ENCODE results near the gene PTPN11. TPM values are rescaled to one million over a fixed set of nuclear protein-coding genes. Genes with fewer than 3 reads are reported as not detected.

Gene PTPN11
- polyA plus RNA-seq, 1 donor (not counting 4 experiments of a cell fraction or from before 2014, with no cell fraction given) = 95.3 TPM

GRCh38 chr12:112533528-112533927 lies 114.8 kb downstream of the PTPN11 start:
- Histone ChIP-seq H3K9me3 (ENCODE audit: control insufficient read depth, low read depth, low read length) (no peaks in the 10 kb centered on the region), H3K4me1 (ENCODE audit: control insufficient read depth, extremely low read depth, insufficient read depth, low read length) (peaks cover 2% of the 10 kb centered on the region), H3K27me3 (ENCODE audit: control insufficient read depth, extremely low read depth, insufficient read depth, low read length) (no peaks in the 10 kb centered on the region), H3K4me2 (ENCODE audit: control insufficient read depth, extremely low read depth, insufficient read depth, low read depth, low read length) (no peak overlapping the region), H2AFZ (ENCODE audit: control insufficient read depth, low read length) (no peak overlapping the region), H3K27ac (ENCODE audit: control insufficient read depth, insufficient read depth, low read length) (no peak overlapping the region), H3K9ac (ENCODE audit: control insufficient read depth, extremely low read depth, insufficient read depth, low read length) (no peak overlapping the region), H3K36me3 (ENCODE audit: control insufficient read depth in 2 of 2, extremely low read depth in 1 of 2, insufficient read depth in 2 of 2, low read length in 2 of 2) (no peaks in the 10 kb centered on the region), H3K9me1 (ENCODE audit: control insufficient read depth, extremely low read depth, insufficient read depth, low read length) (no peaks in the 10 kb centered on the region), H3K4me3 (ENCODE audit: control insufficient read depth in 2 of 3, extremely low read depth in 1 of 3, insufficient read depth in 2 of 3, low read depth in 1 of 3, low read length in 3 of 3) (no peak overlapping the region), H4K20me1 (ENCODE audit: control insufficient read depth, extremely low read depth, insufficient read depth, low read length) (no peaks in the 10 kb centered on the region), H3K79me2 (ENCODE audit: control insufficient read depth, insufficient read depth, low read length) (no peaks in the 10 kb centered on the region)
- FAIRE-seq (no peak), DNase-seq (ENCODE audit: low read depth, low spot score) (no peak)
- TF ChIP-seq CTCF (optimal IDR thresholded peaks at IDR 0.05 in 1 of 3, IDR thresholded peaks at IDR 0.05 in 1 of 3, conservative IDR thresholded peaks at IDR 0.05 in 1 of 3; ENCODE audit: extremely low read depth in 1 of 3, insufficient read depth in 2 of 3, low read length in 3 of 3) = no peak
- no peak for TF ChIP-seq EZH2 (IDR thresholded peaks at IDR 0.05; ENCODE audit: low read length)
- dilution Hi-C loops (cut with MboI; ENCODE audit: extremely low pct_ligation_motif_present, low sequenced_read_pairs) = no loop called here

- DNase-seq (ENCODE audit: low read depth, low spot score) = no peak
- H4K20me1 ChIP-seq (ENCODE audit: control insufficient read depth, extremely low read depth, insufficient read depth, low read length) = no peaks in the 10 kb centered on the region
- no peaks in the 10 kb centered on the region for H3K27me3 ChIP-seq (ENCODE audit: control insufficient read depth, extremely low read depth, insufficient read depth, low read length)
- no peak for FAIRE-seq
- TF ChIP-seq CTCF (optimal IDR thresholded peaks at IDR 0.05 in 1 of 3, IDR thresholded peaks at IDR 0.05 in 1 of 3, conservative IDR thresholded peaks at IDR 0.05 in 1 of 3; ENCODE audit: extremely low read depth in 1 of 3, insufficient read depth in 2 of 3, low read length in 3 of 3) (no peak), EZH2 (IDR thresholded peaks at IDR 0.05; ENCODE audit: low read length) (no peak)
- H3K4me3 ChIP-seq (ENCODE audit: control insufficient read depth in 2 of 3, extremely low read depth in 1 of 3, insufficient read depth in 2 of 3, low read depth in 1 of 3, low read length in 3 of 3) = no peak overlapping the region
- H3K9me1 ChIP-seq (ENCODE audit: control insufficient read depth, extremely low read depth, insufficient read depth, low read length) = no peaks in the 10 kb centered on the region
- no peak overlapping the region for H3K9ac ChIP-seq (ENCODE audit: control insufficient read depth, extremely low read depth, insufficient read depth, low read length)
- H2AFZ ChIP-seq (ENCODE audit: control insufficient read depth, low read length) = no peak overlapping the region
- H3K9me3 ChIP-seq (ENCODE audit: control insufficient read depth, low read depth, low read length) = no peaks in the 10 kb centered on the region
- H3K79me2 ChIP-seq (ENCODE audit: control insufficient read depth, insufficient read depth, low read length) = no peaks in the 10 kb centered on the region
- no peaks in the 10 kb centered on the region for H3K36me3 ChIP-seq (ENCODE audit: control insufficient read depth in 2 of 2, extremely low read depth in 1 of 2, insufficient read depth in 2 of 2, low read length in 2 of 2)
- no peak overlapping the region for H3K27ac ChIP-seq (ENCODE audit: control insufficient read depth, insufficient read depth, low read length)
- H3K4me2 ChIP-seq (ENCODE audit: control insufficient read depth, extremely low read depth, insufficient read depth, low read depth, low read length) = no peak overlapping the region
- dilution Hi-C loops (cut with MboI; ENCODE audit: extremely low pct_ligation_motif_present, low sequenced_read_pairs) = no loop called here
- H3K4me1 ChIP-seq (ENCODE audit: control insufficient read depth, extremely low read depth, insufficient read depth, low read length) = peaks cover 2% of the 10 kb centered on the region
These were observed 116.3 kb downstream of the PTPN11 start for GRCh38 chr12:112535017-112535416.
